CD4-positive, alpha-beta memory T cell (primary cell): ENCODE data around the gene ZBTB7B. TPM values are rescaled to one million over a fixed set of nuclear protein-coding genes. Genes with fewer than 3 reads are reported as not detected.
"Not testable (repeated sequence)": the region's sequence is repeated elsewhere in the genome, so short reads cannot be mapped to it uniquely, and the experiment has no call there.

Experiments
- CTCF ChIA-PET: fragments of 350-600 bp; sonication (Branson Sonifier 250); formaldehyde crosslinking; loops from one replicate; lab custom pipeline; 2021; ENCODE audit warnings: inconsistent platforms; ENCODE audit not compliant: partially characterized antibody; lab: Charles Lee
- POLR2A ChIA-PET: fragments of 350-600 bp; sonication (Branson Sonifier 250); formaldehyde crosslinking; loops from one replicate; lab custom pipeline; 2021; ENCODE audit not compliant: partially characterized antibody; lab: Charles Lee
- DNase-seq, 5 donors: peaks; one replicate each; pipeline versions ENCODE4 v3.0.0 to v3.0.0-alpha.2; 2020 to 2022; ENCODE audit warnings: mixed read lengths in 1 of 5
- H3K27ac ChIP-seq: one replicate; pipeline ENCODE4 v1.7.0; 2013; ENCODE audit warnings: low read depth, low read length
- H3K27me3 ChIP-seq: 2 replicates; pipeline ENCODE4 v1.7.0; 2013; ENCODE audit warnings: mild to moderate bottlenecking, low read length, moderate library complexity; ENCODE audit not compliant: insufficient read depth
- H3K36me3 ChIP-seq: 2 replicates; pipeline ENCODE4 v1.7.0; 2013; ENCODE audit warnings: mild to moderate bottlenecking, low read length, moderate library complexity; ENCODE audit not compliant: insufficient read depth
- H3K4me1 ChIP-seq: 2 replicates; pipeline ENCODE4 v1.7.0; 2013; ENCODE audit warnings: mild to moderate bottlenecking, low read length, moderate library complexity; ENCODE audit not compliant: insufficient read depth
- H3K4me3 ChIP-seq, 2 donors: one replicate each; pipeline ENCODE4 v1.7.0; 2013; ENCODE audit warnings: low read length in 2 of 2, mild to moderate bottlenecking in 1 of 2
- H3K9me3 ChIP-seq, 2 donors: one replicate each; pipeline ENCODE4 v1.7.0; 2013; ENCODE audit warnings: low read length in 2 of 2, control low read depth in 1 of 2; ENCODE audit not compliant: control insufficient read depth in 1 of 2
- H3K27ac Mint-ChIP-seq, 7 donors: one replicate each; pipeline ENCODE4 v1.8.0; 2020 to 2021; ENCODE audit warnings: mixed read lengths in 7 of 7, mild to moderate bottlenecking in 6 of 7, inconsistent platforms in 3 of 7, moderate library complexity in 3 of 7
- H3K27me3 Mint-ChIP-seq, 2 donors: one replicate each; pipeline ENCODE4 v1.8.0; 2020 to 2021; ENCODE audit warnings: mixed read lengths in 2 of 2
- H3K36me3 Mint-ChIP-seq, 2 donors: one replicate each; pipeline ENCODE4 v1.8.0; 2020 to 2021; ENCODE audit warnings: mixed read lengths in 2 of 2, inconsistent platforms in 1 of 2, mild to moderate bottlenecking in 1 of 2
- H3K4me1 Mint-ChIP-seq, 4 donors: one replicate each; pipeline ENCODE4 v1.8.0; 2020 to 2021; ENCODE audit warnings: mixed read lengths in 4 of 4, mild to moderate bottlenecking in 1 of 4
- H3K4me3 Mint-ChIP-seq, 8 donors: one replicate each; pipeline ENCODE4 v1.8.0; 2020 to 2021; ENCODE audit warnings: mixed read lengths in 8 of 8, mild to moderate bottlenecking in 7 of 8, moderate library complexity in 6 of 8, inconsistent platforms in 3 of 8
- H3K9me3 Mint-ChIP-seq, 8 donors: one replicate each; pipeline ENCODE4 v1.8.0; 2020 to 2021; ENCODE audit warnings: mixed read lengths in 8 of 8, mild to moderate bottlenecking in 5 of 8, inconsistent platforms in 3 of 8, moderate library complexity in 1 of 8
- intact Hi-C: fragments of 100-400 bp; cut with micrococcal nuclease; formaldehyde crosslinking; loops from one replicate; pipeline ENCODE4 v1.15.1; 2023
- polyA plus RNA-seq, 2 donors: library from polyadenylated mRNA; unstranded; fragments of 300-500 nt; fragmentation: Illumina TruSeq; gene quantifications; one replicate each; pipeline ENCODE4 v1.2.3, GENCODE V29; 2021
- total RNA-seq, 2 experiments: library from RNA; stranded (reverse); gene quantifications; one replicate each; pipeline ENCODE4 v1.2.3, GENCODE V29; 2021

ZBTB7B gene
- total and polyA plus RNA-seq, 4 experiments from 2014 or later, result 3.4 to 92.7 (median 48.9) TPM

DNA sequence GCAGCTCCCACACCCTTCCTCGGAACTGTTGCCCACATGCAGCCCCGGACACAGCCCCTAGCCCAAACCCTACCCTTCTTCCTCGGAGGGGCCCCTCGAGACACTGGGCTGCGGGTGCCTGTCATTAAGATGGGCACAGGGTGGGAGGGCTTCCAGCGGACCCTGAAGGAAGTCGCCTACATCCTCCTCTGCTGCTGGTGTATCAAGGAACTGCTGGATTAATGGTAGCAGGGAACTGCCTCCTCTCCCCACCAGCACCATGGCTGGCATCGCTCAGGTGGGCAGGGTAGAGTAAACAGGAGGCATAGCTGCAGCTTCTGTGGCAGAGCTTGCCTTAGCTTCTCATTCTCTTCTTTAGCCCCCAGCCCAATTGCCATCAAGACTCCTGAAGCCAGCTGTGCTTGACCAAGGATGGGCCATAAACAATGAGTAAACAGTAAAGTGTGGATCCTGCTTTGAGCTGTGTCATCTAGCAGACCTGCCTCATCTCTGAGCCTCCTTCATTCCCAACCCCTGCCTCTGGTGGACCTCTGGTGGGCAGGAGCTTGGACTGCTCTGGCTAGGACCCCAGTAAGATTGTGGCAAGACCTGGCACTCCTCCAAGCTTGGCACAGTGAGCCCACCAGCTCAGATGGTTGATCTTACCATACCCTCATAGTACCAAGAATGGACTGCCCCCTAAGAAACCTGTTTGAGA lies 8.9 kb upstream of the ZBTB7B start, which contains the start of gene LENEP:
Gene LENEP (plus strand): TSS at position 15 of the 697 bp plus-strand sequence. CDS start 22 bp downstream, at position 37.
- peaks cover 17% of the 10 kb centered on the region for H3K36me3 ChIP-seq
- CTCF ChIA-PET, result interaction anchor here (0.9 to 16.3 kb wide), 10 partner anchors 10 to 59 kb away, joined by 3 to 381 read pairs (median 4); partner anchors contain the start of genes ADAM15, FLAD1, PBXIP1 and PYGO2
- H3K9me3 ChIP-seq, result no peaks in the 10 kb centered on the region
- POLR2A ChIA-PET, result interaction anchor here (0.6 to 38.9 kb wide), 7 partner anchors 8 to 179 kb away, joined by 3 to 1543 read pairs (median 7); partner anchors contain the start of genes CKS1B, FLAD1, KRTCAP2 and PBXIP1
- H3K27me3 Mint-ChIP-seq, result no peaks in the 10 kb centered on the region
- no peak within 1 kb of the TSS for H3K4me3 ChIP-seq
- DNase-seq, result no peak
- intact Hi-C loops, result no loop called here
- no peak within 1 kb of the TSS for H3K27ac ChIP-seq
- H3K4me3 Mint-ChIP-seq, result peak within 1 kb of the TSS in 1 of 8 donors; percentile 54
- H3K4me1 Mint-ChIP-seq, result peaks cover 19 to 32% (median 25%) of the 10 kb centered on the region in 4 donors
- peaks cover 0 to 3% (median 0%) of the 10 kb centered on the region in 8 donors for H3K9me3 Mint-ChIP-seq
- H3K4me1 ChIP-seq, result peaks cover 24% of the 10 kb centered on the region
- peak within 1 kb of the TSS in 3 of 7 donors; percentile 29 to 47 (median 40) for H3K27ac Mint-ChIP-seq
- no peaks in the 10 kb centered on the region for H3K27me3 ChIP-seq
- H3K36me3 Mint-ChIP-seq, result peaks cover 12 to 27% of the 10 kb centered on the region in 2 donors

GRCh38 chr1:154994269-154994587 lies 8.4 kb upstream of the ZBTB7B start:
- no peaks in the 10 kb centered on the region for H3K27me3 Mint-ChIP-seq

GRCh38 chr1:154994591-154994990 lies 8.0 kb upstream of the ZBTB7B start:
- POLR2A ChIA-PET, result interaction anchor here (0.5 to 38.9 kb wide), 5 partner anchors 13 to 861 kb away, joined by 4 to 1543 read pairs (median 10); partner anchors contain the start of genes CKS1B, FLAD1, PBXIP1 and PMVK
- intact Hi-C loops, result no loop called here
- Mint-ChIP-seq H3K4me1 (peaks cover 17 to 31% (median 25%) of the 10 kb centered on the region in 4 donors), H3K9me3 (peaks cover 0 to 3% (median 0%) of the 10 kb centered on the region in 8 donors), H3K4me3 (no peak overlapping the region), H3K36me3 (peaks cover 4 to 18% of the 10 kb centered on the region in 2 donors), H3K27me3 (no peaks in the 10 kb centered on the region), H3K27ac (peak overlapping the region in 2 of 7 donors; percentile 18 to 40)
- no peak overlapping the region for H3K27ac ChIP-seq
- CTCF ChIA-PET, result interaction anchor here (0.6 to 16.3 kb wide), 6 partner anchors 11 to 188 kb away, joined by 3 to 381 read pairs (median 10); partner anchors contain the start of genes ADAM15, FLAD1 and PYGO2
- no peaks in the 10 kb centered on the region for H3K27me3 ChIP-seq
- H3K4me3 ChIP-seq, result no peak overlapping the region
- no peak for DNase-seq
- H3K4me1 ChIP-seq, result peaks cover 23% of the 10 kb centered on the region
- no peaks in the 10 kb centered on the region for H3K9me3 ChIP-seq
- H3K36me3 ChIP-seq, result peaks cover 10% of the 10 kb centered on the region

More at GRCh38 chr1:154994269-154994587, 8.4 kb upstream of the ZBTB7B start:
- intact Hi-C loops, result no loop called here
- no peak for DNase-seq
- Histone ChIP-seq H3K9me3 (no peaks in the 10 kb centered on the region), H3K27ac (no peak overlapping the region), H3K36me3 (peaks cover 12% of the 10 kb centered on the region), H3K27me3 (no peaks in the 10 kb centered on the region), H3K4me3 (no peak overlapping the region), H3K4me1 (peaks cover 25% of the 10 kb centered on the region)
- peaks cover 0 to 3% (median 0%) of the 10 kb centered on the region in 8 donors for H3K9me3 Mint-ChIP-seq
- H3K36me3 Mint-ChIP-seq, result peaks cover 8 to 22% of the 10 kb centered on the region in 2 donors
- peak overlapping the region in 2 of 7 donors; percentile 29 to 40 for H3K27ac Mint-ChIP-seq
- H3K4me1 Mint-ChIP-seq, result peaks cover 19 to 32% (median 25%) of the 10 kb centered on the region in 4 donors
- POLR2A ChIA-PET, result interaction anchor here (0.5 to 38.9 kb wide), 6 partner anchors 8 to 860 kb away, joined by 4 to 1543 read pairs (median 8); partner anchors contain the start of genes CKS1B, FLAD1, PBXIP1 and PMVK
- no peak overlapping the region for H3K4me3 Mint-ChIP-seq
- CTCF ChIA-PET, result interaction anchor here (0.9 to 16.3 kb wide), 8 partner anchors 10 to 57 kb away, joined by 3 to 381 read pairs (median 6); partner anchors contain the start of genes ADAM15, FLAD1, PBXIP1 and PYGO2

DNA sequence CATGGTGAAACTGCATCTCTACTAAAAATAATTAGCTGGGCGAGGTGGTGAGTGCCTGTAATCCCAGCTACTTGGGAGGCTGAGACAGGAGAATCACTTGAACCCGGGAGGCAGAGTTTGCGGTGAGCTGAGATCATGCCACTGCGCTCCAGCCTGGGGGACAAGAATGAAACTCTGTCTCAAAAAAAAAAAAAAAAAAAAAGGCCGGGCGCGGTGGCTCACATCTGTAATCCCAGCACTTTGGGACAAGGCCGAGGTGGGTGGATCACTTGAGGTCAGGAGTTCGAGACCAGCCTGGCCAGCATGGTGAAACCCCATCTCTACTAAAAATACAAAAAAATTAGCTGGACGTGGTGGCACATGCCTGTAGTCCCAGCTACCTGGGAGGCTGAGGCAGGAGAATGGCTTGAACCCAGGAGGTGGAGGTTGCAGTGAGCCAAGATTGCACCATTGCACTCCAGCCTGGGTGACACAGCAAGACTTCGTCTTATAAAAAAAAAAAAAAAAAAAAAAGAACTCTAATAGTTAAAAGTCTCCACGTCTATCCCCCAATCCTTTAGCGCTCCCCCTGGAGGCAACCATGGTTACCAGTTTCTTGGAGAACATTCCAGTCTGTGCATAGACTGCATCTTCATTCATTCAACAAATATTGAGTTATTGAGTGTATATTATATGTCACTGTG lies 7.2 kb upstream of the ZBTB7B start:
- intact Hi-C loops, H3K27ac ChIP-seq, H3K36me3 ChIP-seq, H3K27ac Mint-ChIP-seq, DNase-seq, H3K9me3 Mint-ChIP-seq, H3K4me3 Mint-ChIP-seq, H3K4me3 ChIP-seq, H3K27me3 Mint-ChIP-seq, H3K9me3 ChIP-seq, H3K27me3 ChIP-seq: not testable (repeated sequence)
- Mint-ChIP-seq H3K4me1 (peaks cover 20 to 35% (median 29%) of the 10 kb centered on the region in 4 donors), H3K36me3 (peaks cover 0 to 15% of the 10 kb centered on the region in 2 donors)
- CTCF ChIA-PET, result interaction anchor here (0.6 to 16.3 kb wide), 11 partner anchors 12 to 753 kb away, joined by 3 to 381 read pairs (median 3); partner anchors contain the start of genes ADAM15, FLAD1 and PYGO2
- POLR2A ChIA-PET, result interaction anchor here (0.8 to 38.9 kb wide), 4 partner anchors 9 to 25 kb away, joined by 3 to 1543 read pairs (median 36); partner anchors contain the start of genes CKS1B, FLAD1, PBXIP1 and PYGO2
- H3K4me1 ChIP-seq, result peaks cover 29% of the 10 kb centered on the region

DNA sequence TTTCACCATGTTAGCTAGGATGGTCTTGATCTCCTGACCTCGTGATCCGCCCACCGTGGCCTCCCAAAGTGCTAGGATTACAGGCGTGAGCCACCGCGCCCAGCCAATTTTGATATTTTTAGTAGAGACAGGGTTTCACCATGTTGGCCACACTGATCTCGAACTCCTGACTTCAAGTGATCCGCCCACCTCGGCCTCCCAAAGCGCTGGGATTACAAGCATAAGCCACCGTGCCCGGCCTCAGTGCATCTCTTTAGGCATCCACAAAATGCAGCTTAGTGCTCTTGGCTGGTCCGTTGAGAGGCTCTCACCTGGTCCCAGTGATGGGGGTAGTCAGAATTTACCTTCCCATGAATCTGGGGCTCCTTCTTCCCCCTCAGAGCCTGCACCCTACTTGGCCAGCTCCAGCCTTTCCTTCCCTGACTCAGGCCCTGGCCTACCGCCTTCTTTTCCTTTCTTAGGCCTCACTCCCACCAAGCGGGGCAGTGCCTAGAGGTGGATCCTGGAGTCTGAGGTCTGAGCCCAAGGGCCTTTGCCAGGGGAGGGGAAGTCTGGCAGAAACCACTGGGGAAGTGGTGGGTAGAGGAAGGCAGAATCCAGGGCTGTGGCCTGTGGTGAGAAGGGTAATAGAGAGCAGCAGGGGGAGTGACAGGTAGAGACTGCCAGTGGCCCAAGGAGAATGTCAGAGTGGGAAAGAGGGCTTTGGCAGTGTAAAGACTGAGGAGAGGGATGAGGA lies 5.5 kb upstream of the ZBTB7B start:
- H3K36me3 ChIP-seq, result no peaks in the 10 kb centered on the region
- Mint-ChIP-seq H3K27ac (peak overlapping the region in 6 of 7 donors; percentile 33 to 90 (median 46)), H3K4me3 (peak overlapping the region in 5 of 8 donors; percentile 21 to 69 (median 42)), H3K9me3 (peaks cover 0 to 3% (median 0%) of the 10 kb centered on the region in 8 donors), H3K36me3 (peaks cover 0 to 19% of the 10 kb centered on the region in 2 donors), H3K4me1 (peaks cover 20 to 36% (median 31%) of the 10 kb centered on the region in 4 donors), H3K27me3 (no peaks in the 10 kb centered on the region)
- no peak overlapping the region for H3K4me3 ChIP-seq
- ChIA-PET CTCF (interaction anchor here (1.0 to 16.3 kb wide), 8 partner anchors 9 to 88 kb away, joined by 3 to 381 read pairs (median 5); partner anchors contain the start of genes ADAM15, CKS1B and SHC1), POLR2A (interaction anchor here (0.5 to 38.9 kb wide), 5 partner anchors 10 to 146 kb away, joined by 3 to 1543 read pairs (median 67); partner anchors contain the start of genes CKS1B, FLAD1, PBXIP1 and PYGO2)
- no peak for DNase-seq
- intact Hi-C loops, result no loop called here
- no peaks in the 10 kb centered on the region for H3K27me3 ChIP-seq
- H3K4me1 ChIP-seq, result peaks cover 29% of the 10 kb centered on the region
- no peak overlapping the region for H3K27ac ChIP-seq
- no peaks in the 10 kb centered on the region for H3K9me3 ChIP-seq

- intact Hi-C loops, result no loop called here
- no peaks in the 10 kb centered on the region for H3K9me3 ChIP-seq
- no peak overlapping the region for H3K4me3 ChIP-seq
These were observed 4.3 kb upstream of the ZBTB7B start for GRCh38 chr1:154998201-154998780.

More at GRCh38 chr1:154998201-154998780, 4.3 kb upstream of the ZBTB7B start:
- peaks cover 0 to 3% (median 0%) of the 10 kb centered on the region in 8 donors for H3K9me3 Mint-ChIP-seq
- ChIA-PET POLR2A (interaction anchor here (1.0 to 38.9 kb wide), 5 partner anchors 8 to 61 kb away, joined by 3 to 1543 read pairs (median 27); partner anchors contain the start of genes CKS1B, FLAD1, PBXIP1 and PMVK), CTCF (interaction anchor here (0.6 to 16.3 kb wide), 12 partner anchors 11 to 81 kb away, joined by 3 to 381 read pairs (median 16); partner anchors contain the start of genes CKS1B, FLAD1, PBXIP1 and PMVK)
- Histone ChIP-seq H3K27ac (no peak overlapping the region), H3K36me3 (no peaks in the 10 kb centered on the region), H3K27me3 (no peaks in the 10 kb centered on the region), H3K4me1 (peaks cover 29% of the 10 kb centered on the region)
- DNase-seq, result no peak
- H3K4me3 Mint-ChIP-seq, result peak overlapping the region in 3 of 8 donors; percentile 20 to 69 (median 62)
- peak overlapping the region in 6 of 7 donors; percentile 18 to 96 (median 79) for H3K27ac Mint-ChIP-seq
- H3K4me1 Mint-ChIP-seq, result peaks cover 20 to 43% (median 31%) of the 10 kb centered on the region in 4 donors
- peaks cover 0 to 19% of the 10 kb centered on the region in 2 donors for H3K36me3 Mint-ChIP-seq
- no peaks in the 10 kb centered on the region for H3K27me3 Mint-ChIP-seq
